Endothelial cell of umbilical vein (primary cell): Measurements from ENCODE around the gene CNKSR1. TPM values are rescaled to one million over a fixed set of nuclear protein-coding genes. Genes with fewer than 3 reads are reported as not detected.

ENCODE experiments used
- BruUV-seq: library from RNA; stranded (reverse); fragments of 400-500 nt; replicated peaks from 2 replicates; lab custom pipeline; 2021; lab: Mats Ljungman, UMichigan
- CTCF ChIA-PET: fragments of 300-600, 350-600 bp; sonication (Branson Sonifier 250); formaldehyde crosslinking; loops from one replicate; lab custom pipeline; 2021; ENCODE audit warnings: antibody characterized with exemption, inconsistent platforms; lab: Charles Lee
- POLR2A ChIA-PET: fragments of 300-600, 350-600 bp; sonication (Branson Sonifier 250); formaldehyde crosslinking; loops from one replicate; lab custom pipeline; 2021; ENCODE audit warnings: antibody characterized with exemption, inconsistent platforms; lab: Charles Lee
- DNase-seq: peaks from one replicate; pipeline ENCODE4 v3.0.0-alpha.2; 2011; ENCODE audit warnings: low read depth, low spot score
- FAIRE-seq: peaks from 2 replicates; lab custom pipeline; 2011; peaks lifted over from hg19 to GRCh38; lab: Jason Lieb, UNC
- H2AFZ ChIP-seq: 2 replicates; pipeline ENCODE4 v1.6.0; 2012; ENCODE audit warnings: low read depth, low read length, control low read depth, inconsistent platforms
- H3K27ac ChIP-seq: 2 replicates; pipeline ENCODE4 v1.5.1; 2011; ENCODE audit warnings: low read depth, mild to moderate bottlenecking, control low read depth, low read length, moderate library complexity; ENCODE audit not compliant: insufficient read depth
- H3K27me3 ChIP-seq, 2 experiments: 2 replicates each; pipeline versions ENCODE4 v1.6.0 to v1.6.1; 2011; ENCODE audit warnings: low read length in 2 of 2, mixed read lengths in 1 of 2; ENCODE audit not compliant: control insufficient read depth in 2 of 2, insufficient read depth in 2 of 2
- H3K36me3 ChIP-seq, 2 experiments: 2 replicates in 1 of 2; 3 replicates in 1 of 2; pipeline ENCODE4 v1.5.1; 2011; ENCODE audit warnings: low read length in 2 of 2, mild to moderate bottlenecking in 1 of 2, moderate library complexity in 1 of 2; ENCODE audit not compliant: control insufficient read depth in 2 of 2, insufficient read depth in 2 of 2; ENCODE audit errors: extremely low read depth in 1 of 2
- H3K4me1 ChIP-seq: 3 replicates; pipeline ENCODE4 v1.5.1; 2011; ENCODE audit warnings: mild to moderate bottlenecking, low read length; ENCODE audit not compliant: control insufficient read depth, insufficient read depth; ENCODE audit errors: extremely low read depth
- H3K4me2 ChIP-seq: 2 replicates; pipeline ENCODE4 v1.6.1; 2011; ENCODE audit warnings: low read length, control low read depth, mixed read lengths; ENCODE audit not compliant: insufficient read depth
- H3K4me3 ChIP-seq, 3 experiments: fragments of 200-600 bp in 1 of 3; sonication (generic), shearing (Covaris generic) in 1 of 3; replicated peaks in 1 of 3; 2 replicates each; pipeline ENCODE4 v1.5.1; 2011 to 2016; ENCODE audit warnings: control low read depth in 3 of 3, low read length in 3 of 3, mild to moderate bottlenecking in 2 of 3, inconsistent platforms in 1 of 3, low read depth in 1 of 3, moderate library complexity in 1 of 3; ENCODE audit not compliant: insufficient read depth in 1 of 3
- H3K79me2 ChIP-seq: 2 replicates; pipeline ENCODE4 v1.6.0; 2012; ENCODE audit warnings: low read length, inconsistent platforms; ENCODE audit not compliant: control insufficient read depth, insufficient read depth
- H3K9ac ChIP-seq: replicated peaks from 2 replicates; pipeline ENCODE3; 2011; ENCODE audit warnings: low read length, control low read depth; ENCODE audit not compliant: insufficient read depth; ENCODE audit errors: extremely low read depth
- H3K9me1 ChIP-seq: replicated peaks from 3 replicates; pipeline ENCODE4 v1.6.0; 2011; ENCODE audit warnings: mild to moderate bottlenecking, low read length; ENCODE audit not compliant: control insufficient read depth, insufficient read depth; ENCODE audit errors: extremely low read depth
- H3K9me3 ChIP-seq: replicated peaks from 2 replicates; pipeline ENCODE4 v1.5.1; 2012; ENCODE audit warnings: low read length, inconsistent platforms; ENCODE audit not compliant: control insufficient read depth, insufficient read depth
- H4K20me1 ChIP-seq: replicated peaks from 2 replicates; pipeline ENCODE3; 2011; ENCODE audit warnings: mild to moderate bottlenecking, low read length; ENCODE audit not compliant: control insufficient read depth, insufficient read depth; ENCODE audit errors: extremely low read depth
- EZH2 ChIP-seq: IDR thresholded peaks from 2 replicates; pipeline ENCODE4 v1.6.1; 2012; ENCODE audit warnings: borderline replicate concordance, low read depth, mild to moderate bottlenecking, moderate library complexity, low read length, inconsistent platforms; ENCODE audit not compliant: severe bottlenecking
- FOS ChIP-seq: IDR thresholded peaks from 2 replicates; pipeline ENCODE4 v1.6.1; 2011; ENCODE audit warnings: mild to moderate bottlenecking, low read length, moderate library complexity, borderline replicate concordance; ENCODE audit not compliant: insufficient read depth
- GATA2 ChIP-seq: IDR thresholded peaks from 2 replicates; pipeline ENCODE4 v1.7.0; 2011; ENCODE audit warnings: low read depth, mild to moderate bottlenecking, moderate library complexity, mixed read lengths, low read length; ENCODE audit not compliant: insufficient read length, insufficient read depth
- JUN ChIP-seq: IDR thresholded peaks from 2 replicates; pipeline ENCODE4 v1.6.1; 2011; ENCODE audit warnings: borderline replicate concordance, low read depth; ENCODE audit not compliant: insufficient read length, insufficient read depth
- MYC ChIP-seq: IDR thresholded peaks from one replicate; pipeline ENCODE4 v1.6.1; 2011; ENCODE audit warnings: mild to moderate bottlenecking, low read depth, low read length
- POLR2A ChIP-seq: IDR thresholded peaks from 2 replicates; pipeline ENCODE4 v1.6.1; 2012; ENCODE audit warnings: low read depth, mild to moderate bottlenecking, control low read depth, low read length
- POLR2AphosphoS5 ChIP-seq: IDR thresholded peaks from 2 replicates; pipeline ENCODE4 v1.6.1; 2012; ENCODE audit warnings: low read depth, mild to moderate bottlenecking, control low read depth, low read length, moderate library complexity; ENCODE audit not compliant: insufficient read depth
- dilution Hi-C: fragments of 300-500 bp; cut with MboI; formaldehyde crosslinking; loops from one replicate; pipeline ENCODE4 v1.15.0; 2019; ENCODE audit warnings: low sequenced_read_pairs; ENCODE audit not compliant: extremely low pct_ligation_motif_present
- intact Hi-C: fragments of 100-400 bp; cut with micrococcal nuclease; formaldehyde crosslinking; loops from one replicate; pipeline ENCODE4 v1.10.0; 2022
- polyA plus RNA-seq, 4 experiments: library from polyadenylated mRNA; depleted of rRNA in 3 of 4; stranded (reverse) in 3 of 4; unstranded in 1 of 4; fragments of >200 nt; gene quantifications; 2 replicates each; pipeline versions ENCODE4 v1.2.1 to v1.2.3, GENCODE V29; 2011 to 2012; ENCODE audit warnings: missing spikeins in 1 of 4
- total RNA-seq: library from RNA; stranded (reverse); gene quantifications from 2 replicates; pipeline ENCODE4 v1.2.3, GENCODE V29; 2021
- TF ChIP-seq, protein P1 (sequence below): IDR thresholded peaks from 2 replicates; pipeline ENCODE4 v1.6.1; 2011; ENCODE audit not compliant: insufficient read depth, insufficient read length
- TF ChIP-seq, protein P2 (sequence below), 2 donors: IDR thresholded peaks; 1 replicate in 1 of 2; 2 replicates in 1 of 2; pipeline ENCODE4 v1.5.1; 2011; ENCODE audit warnings: low read length in 2 of 2, mild to moderate bottlenecking in 2 of 2, moderate library complexity in 2 of 2, control low read depth in 1 of 2, inconsistent platforms in 1 of 2, low read depth in 1 of 2; ENCODE audit not compliant: insufficient read depth in 1 of 2; ENCODE audit errors: extremely low read depth in 1 of 2

Gene CNKSR1
- total and polyA plus RNA-seq, 2 donors (not counting 3 experiments of a cell fraction or from before 2014, with no cell fraction given) = 0.22 TPM; not detected in 1

DNA sequence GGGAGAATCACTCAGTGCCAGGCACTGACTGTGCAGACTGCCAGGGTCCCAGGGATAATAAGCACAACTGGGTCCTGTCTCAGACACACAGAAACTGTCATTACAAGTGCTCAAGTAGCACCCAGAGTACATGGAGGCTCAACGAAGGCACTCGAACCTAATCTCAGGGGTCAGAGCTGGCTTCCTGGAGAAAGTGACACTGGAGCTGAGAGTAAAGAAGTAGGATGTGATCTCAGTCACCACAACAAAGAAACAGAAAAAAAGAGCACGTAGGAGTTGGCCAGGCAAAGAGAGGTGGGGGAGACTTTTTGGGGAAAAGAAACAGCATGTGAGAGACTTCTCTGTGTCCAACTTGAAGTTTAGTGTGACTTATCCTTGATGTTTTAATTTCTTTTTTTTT lies 14.4 kb downstream of the CNKSR1 start:
- Histone ChIP-seq H2AFZ (no peak overlapping the region), H3K79me2 (no peaks in the 10 kb centered on the region), H3K27ac (no peak overlapping the region), H3K27me3 (peaks cover 0 to 5% of the 10 kb centered on the region in 2 experiments), H4K20me1 (no peaks in the 10 kb centered on the region), H3K9me1 (no peaks in the 10 kb centered on the region), H3K9ac (no peak overlapping the region), H3K4me3 (no peak overlapping the region), H3K4me2 (no peak overlapping the region), H3K9me3 (no peaks in the 10 kb centered on the region), H3K36me3 (no peaks in the 10 kb centered on the region), H3K4me1 (no peaks in the 10 kb centered on the region)
- POLR2A ChIA-PET = no interaction called here
- no peak for DNase-seq
- BruUV-seq = no TSS peak
- dilution Hi-C loops (no loop called here), intact Hi-C loops (no loop called here)
- TF ChIP-seq EZH2 (no peak), JUN (no peak), POLR2AphosphoS5 (no peak)
- FAIRE-seq = no peak
- CTCF ChIA-PET = interaction anchor here (1.7 to 2.6 kb wide), 2 partner anchors 22 to 130 kb away, joined by 5 to 12 read pairs; partner anchors contain the start of genes C1orf232 and ZNF593

DNA sequence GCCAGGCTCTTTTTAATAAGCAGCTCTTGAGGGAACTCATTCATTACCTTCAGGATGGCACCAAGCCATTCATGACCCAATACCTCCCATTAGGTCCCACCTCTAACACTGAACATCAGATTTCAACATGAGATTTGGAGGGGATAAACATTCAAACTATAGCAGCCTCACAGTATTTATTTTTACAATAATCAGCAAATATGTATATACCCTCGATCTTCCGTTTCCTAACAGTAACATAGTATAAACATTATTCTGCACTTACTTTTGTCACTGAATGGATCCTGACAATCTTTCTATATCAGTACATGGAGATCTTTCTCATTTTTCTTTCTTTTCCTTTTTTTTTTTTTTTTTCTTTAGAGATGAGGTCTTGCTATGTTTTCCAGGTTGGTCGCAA lies 18.5 kb downstream of the CNKSR1 start:
- H2AFZ ChIP-seq = no peak overlapping the region
- no peak overlapping the region for H3K27ac ChIP-seq
- BruUV-seq = no TSS peak
- H3K9me1 ChIP-seq = no peaks in the 10 kb centered on the region
- H3K4me1 ChIP-seq = no peaks in the 10 kb centered on the region
- ChIA-PET POLR2A (no interaction called here), CTCF (interaction anchor here (0.7 to 1.1 kb wide), 2 partner anchors 222 to 1188 kb away, joined by 3 read pairs; no protein-coding TSS in a partner anchor)
- DNase-seq = no peak
- no peak for FAIRE-seq
- H4K20me1 ChIP-seq = no peaks in the 10 kb centered on the region
- H3K9me3 ChIP-seq = no peaks in the 10 kb centered on the region
- intact Hi-C loops (no loop called here), dilution Hi-C loops (no loop called here)
- H3K79me2 ChIP-seq = no peaks in the 10 kb centered on the region
- H3K27me3 ChIP-seq = peaks cover 0 to 5% of the 10 kb centered on the region in 2 experiments
- H3K4me2 ChIP-seq = no peak overlapping the region
- H3K4me3 ChIP-seq = no peak overlapping the region
- TF ChIP-seq, protein P1, sequence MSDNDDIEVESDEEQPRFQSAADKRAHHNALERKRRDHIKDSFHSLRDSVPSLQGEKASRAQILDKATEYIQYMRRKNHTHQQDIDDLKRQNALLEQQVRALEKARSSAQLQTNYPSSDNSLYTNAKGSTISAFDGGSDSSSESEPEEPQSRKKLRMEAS = no peak
- TF ChIP-seq MYC (no peak), JUN (no peak), POLR2AphosphoS5 (no peak), EZH2 (no peak), FOS (no peak), POLR2A (no peak), GATA2 (no peak)
- TF ChIP-seq, protein P2, sequence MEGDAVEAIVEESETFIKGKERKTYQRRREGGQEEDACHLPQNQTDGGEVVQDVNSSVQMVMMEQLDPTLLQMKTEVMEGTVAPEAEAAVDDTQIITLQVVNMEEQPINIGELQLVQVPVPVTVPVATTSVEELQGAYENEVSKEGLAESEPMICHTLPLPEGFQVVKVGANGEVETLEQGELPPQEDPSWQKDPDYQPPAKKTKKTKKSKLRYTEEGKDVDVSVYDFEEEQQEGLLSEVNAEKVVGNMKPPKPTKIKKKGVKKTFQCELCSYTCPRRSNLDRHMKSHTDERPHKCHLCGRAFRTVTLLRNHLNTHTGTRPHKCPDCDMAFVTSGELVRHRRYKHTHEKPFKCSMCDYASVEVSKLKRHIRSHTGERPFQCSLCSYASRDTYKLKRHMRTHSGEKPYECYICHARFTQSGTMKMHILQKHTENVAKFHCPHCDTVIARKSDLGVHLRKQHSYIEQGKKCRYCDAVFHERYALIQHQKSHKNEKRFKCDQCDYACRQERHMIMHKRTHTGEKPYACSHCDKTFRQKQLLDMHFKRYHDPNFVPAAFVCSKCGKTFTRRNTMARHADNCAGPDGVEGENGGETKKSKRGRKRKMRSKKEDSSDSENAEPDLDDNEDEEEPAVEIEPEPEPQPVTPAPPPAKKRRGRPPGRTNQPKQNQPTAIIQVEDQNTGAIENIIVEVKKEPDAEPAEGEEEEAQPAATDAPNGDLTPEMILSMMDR (IDR thresholded peaks at IDR 0.05; ENCODE audit: extremely low read depth in 1 of 2, insufficient read depth in 1 of 2, low read depth in 1 of 2, low read length in 2 of 2) = no peak
- H3K36me3 ChIP-seq = no peaks in the 10 kb centered on the region
- no peak overlapping the region for H3K9ac ChIP-seq
